OCI-LY3 (cell line): ENCODE measurements around the gene DKK3.

ENCODE experiments used
- EZH2phosphoT487 ChIP-seq: fragments of 200-600 bp; shearing (Covaris generic); IDR thresholded peaks from 2 replicates; pipeline ENCODE4 v1.6.1; 2018; ENCODE audit warnings: antibody characterized with exemption, mixed run types, low read depth
- TF ChIP-seq, protein P1 (sequence below): fragments of 200-600, 300-600 bp; sonication (generic); IDR thresholded peaks from 2 replicates; pipeline ENCODE4 v1.5.1; 2014; ENCODE audit warnings: antibody characterized with exemption, low read length, low read depth

DNA sequence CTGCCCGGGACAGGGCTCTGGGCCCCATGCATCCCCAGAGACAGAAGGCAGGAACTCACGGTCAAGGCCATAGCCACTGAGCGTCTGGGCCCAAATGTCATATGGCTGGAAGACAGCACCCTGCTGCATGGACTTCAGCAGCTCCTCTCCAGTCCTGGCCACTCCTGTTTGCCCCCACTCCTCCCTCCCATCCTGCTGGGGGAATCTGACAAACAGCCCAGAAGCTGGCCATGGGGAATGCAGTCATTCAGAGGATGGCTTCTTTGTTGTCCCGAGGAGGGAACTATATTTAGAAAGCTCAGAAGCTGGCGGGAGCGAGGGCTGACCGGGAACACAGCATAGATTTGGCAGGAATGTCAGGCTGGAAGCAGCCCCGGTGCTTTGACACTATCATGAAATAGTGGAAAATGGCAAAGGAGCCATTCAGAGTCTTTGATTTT lies 35.0 kb downstream of the DKK3 start:
- TF ChIP-seq, protein P1, sequence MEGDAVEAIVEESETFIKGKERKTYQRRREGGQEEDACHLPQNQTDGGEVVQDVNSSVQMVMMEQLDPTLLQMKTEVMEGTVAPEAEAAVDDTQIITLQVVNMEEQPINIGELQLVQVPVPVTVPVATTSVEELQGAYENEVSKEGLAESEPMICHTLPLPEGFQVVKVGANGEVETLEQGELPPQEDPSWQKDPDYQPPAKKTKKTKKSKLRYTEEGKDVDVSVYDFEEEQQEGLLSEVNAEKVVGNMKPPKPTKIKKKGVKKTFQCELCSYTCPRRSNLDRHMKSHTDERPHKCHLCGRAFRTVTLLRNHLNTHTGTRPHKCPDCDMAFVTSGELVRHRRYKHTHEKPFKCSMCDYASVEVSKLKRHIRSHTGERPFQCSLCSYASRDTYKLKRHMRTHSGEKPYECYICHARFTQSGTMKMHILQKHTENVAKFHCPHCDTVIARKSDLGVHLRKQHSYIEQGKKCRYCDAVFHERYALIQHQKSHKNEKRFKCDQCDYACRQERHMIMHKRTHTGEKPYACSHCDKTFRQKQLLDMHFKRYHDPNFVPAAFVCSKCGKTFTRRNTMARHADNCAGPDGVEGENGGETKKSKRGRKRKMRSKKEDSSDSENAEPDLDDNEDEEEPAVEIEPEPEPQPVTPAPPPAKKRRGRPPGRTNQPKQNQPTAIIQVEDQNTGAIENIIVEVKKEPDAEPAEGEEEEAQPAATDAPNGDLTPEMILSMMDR = no peak
- TF ChIP-seq EZH2phosphoT487 = no peak
